Stimulated activated CD8-positive, alpha-beta memory T cell treated with anti-CD3 and anti-CD28 coated beads, Interleukin-12 subunit alpha, Interleukin-12 subunit beta, amount 100 ng/mL, for 1 hour (primary cell): ENCODE data around the gene NAP1L5.

Experiments
- DNase-seq: peaks from one replicate; pipeline ENCODE4 v3.0.0-alpha.2; 2020; ENCODE audit warnings: low read depth

The NAP1L5 gene

GRCh38 chr4:88697588-88698329 lies at the start of gene NAP1L5:
NAP1L5 (minus strand) TSS chr4:88697829; CDS start chr4:88697754, 75 bp downstream.
- peak; percentile 33 for DNase-seq

- no peak for DNase-seq
Observed at GRCh38 chr4:88747351-88747750, 49.7 kb upstream of the NAP1L5 start.

DNA sequence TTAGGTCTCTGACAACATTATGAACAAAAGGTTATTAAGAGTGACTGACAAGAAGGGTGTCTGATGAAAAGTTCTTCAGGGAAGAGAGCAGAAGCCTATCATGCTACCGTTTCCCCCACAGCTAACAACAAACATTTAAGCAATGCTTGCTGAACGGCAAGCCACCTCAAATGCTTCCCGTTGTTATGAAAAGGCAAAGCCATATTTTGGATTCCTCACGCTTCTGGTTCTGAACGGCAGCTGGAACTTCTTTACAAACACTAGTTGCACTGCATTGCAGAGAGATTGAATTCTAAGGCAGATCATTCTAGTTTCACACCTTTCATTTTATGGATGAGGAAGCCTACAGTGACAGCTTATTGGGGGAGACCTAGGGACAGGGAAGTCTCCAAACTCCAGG lies 48.6 kb upstream of the NAP1L5 start:
- no peak for DNase-seq

- no peak for DNase-seq
Observed at GRCh38 chr4:88745581-88746163, 48.0 kb upstream of the NAP1L5 start.

GRCh38 chr4:88745175-88745574 lies 47.5 kb upstream of the NAP1L5 start:
- no peak for DNase-seq

GRCh38 chr4:88744609-88745008 lies 47.0 kb upstream of the NAP1L5 start:
- no peak for DNase-seq

DNA sequence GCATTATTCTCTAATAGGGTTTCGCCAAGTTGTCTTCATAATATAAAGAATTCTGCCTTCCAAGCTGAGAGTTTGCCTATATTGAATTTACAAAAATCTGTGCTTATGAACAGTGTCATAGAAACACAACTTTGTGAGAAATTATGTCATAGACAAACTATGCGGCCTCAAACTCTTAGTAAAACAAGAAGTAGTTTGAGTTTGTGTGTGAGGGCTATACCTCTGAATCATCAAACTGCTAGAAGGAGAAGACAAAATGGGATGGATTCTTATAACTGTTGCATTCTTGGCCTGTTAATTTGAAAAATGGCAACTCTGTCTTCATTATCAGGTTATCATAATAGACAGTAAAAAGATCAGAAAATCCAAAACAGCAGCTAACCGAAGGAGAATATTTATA lies 46.1 kb upstream of the NAP1L5 start:
- no peak for DNase-seq

DNA sequence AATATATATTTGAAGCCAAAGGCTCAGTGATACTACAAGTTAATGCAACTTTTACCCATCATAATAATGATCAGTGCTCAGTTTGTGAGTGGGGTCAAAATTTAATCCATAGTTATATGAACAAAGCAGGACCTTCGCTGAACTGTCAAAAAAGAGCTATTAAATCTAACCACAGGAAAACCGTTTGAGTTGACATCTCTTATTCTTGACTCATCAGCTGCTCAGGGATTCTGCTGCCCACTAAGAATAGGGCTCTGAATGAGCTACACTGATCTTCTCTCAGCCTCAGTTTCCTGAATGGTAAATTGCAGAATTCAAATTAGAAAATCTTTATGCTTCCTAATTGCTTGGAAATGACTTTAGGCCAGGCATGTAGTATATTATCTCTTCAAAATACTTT lies 44.9 kb upstream of the NAP1L5 start:
- no peak for DNase-seq

DNA sequence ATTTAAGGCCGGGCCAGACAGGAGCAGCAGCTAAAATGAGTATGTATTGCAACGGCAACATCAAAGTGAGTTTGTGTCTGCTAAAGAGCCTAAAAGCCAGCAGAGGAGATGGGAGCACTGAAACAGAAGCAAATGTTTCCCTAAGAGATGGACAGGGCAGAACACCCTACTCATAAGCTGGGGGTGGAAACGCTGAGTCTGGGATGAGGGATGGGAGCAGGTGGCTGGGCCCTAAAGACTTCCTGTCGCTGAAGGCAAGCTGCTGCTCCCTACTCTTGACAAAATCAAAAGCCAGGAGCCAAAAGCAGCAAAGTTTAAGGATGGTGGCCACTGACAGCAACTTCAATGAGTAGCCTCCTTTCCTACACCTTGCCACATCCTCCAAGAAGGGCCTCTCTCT lies 40.6 kb upstream of the NAP1L5 start:
- no peak for DNase-seq

GRCh38 chr4:88737307-88737941 lies 39.8 kb upstream of the NAP1L5 start:
- DNase-seq: no peak

DNA sequence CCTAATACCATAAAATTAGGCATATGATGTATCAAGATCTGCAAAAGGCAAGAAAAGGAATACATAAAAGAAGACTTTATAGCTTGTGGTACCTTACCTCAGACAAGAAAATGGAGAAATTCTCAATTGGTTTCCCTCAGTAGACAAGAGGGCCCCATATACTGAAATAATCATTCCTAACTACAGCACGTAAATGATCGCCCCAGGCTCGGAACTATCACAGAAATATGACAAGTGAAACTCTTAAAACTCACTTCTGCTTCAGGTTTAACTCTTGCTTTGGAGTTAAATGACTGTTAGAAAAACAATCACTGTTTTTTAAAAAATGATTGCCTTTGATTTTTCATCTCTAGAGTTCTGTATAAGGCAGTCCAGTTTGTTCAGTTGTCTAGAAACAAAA lies 38.6 kb upstream of the NAP1L5 start:
- no peak for DNase-seq

- no peak for DNase-seq
Observed at GRCh38 chr4:88735564-88735963, 37.9 kb upstream of the NAP1L5 start.

- no peak for DNase-seq
Observed at GRCh38 chr4:88734403-88734949, 36.8 kb upstream of the NAP1L5 start.

DNA sequence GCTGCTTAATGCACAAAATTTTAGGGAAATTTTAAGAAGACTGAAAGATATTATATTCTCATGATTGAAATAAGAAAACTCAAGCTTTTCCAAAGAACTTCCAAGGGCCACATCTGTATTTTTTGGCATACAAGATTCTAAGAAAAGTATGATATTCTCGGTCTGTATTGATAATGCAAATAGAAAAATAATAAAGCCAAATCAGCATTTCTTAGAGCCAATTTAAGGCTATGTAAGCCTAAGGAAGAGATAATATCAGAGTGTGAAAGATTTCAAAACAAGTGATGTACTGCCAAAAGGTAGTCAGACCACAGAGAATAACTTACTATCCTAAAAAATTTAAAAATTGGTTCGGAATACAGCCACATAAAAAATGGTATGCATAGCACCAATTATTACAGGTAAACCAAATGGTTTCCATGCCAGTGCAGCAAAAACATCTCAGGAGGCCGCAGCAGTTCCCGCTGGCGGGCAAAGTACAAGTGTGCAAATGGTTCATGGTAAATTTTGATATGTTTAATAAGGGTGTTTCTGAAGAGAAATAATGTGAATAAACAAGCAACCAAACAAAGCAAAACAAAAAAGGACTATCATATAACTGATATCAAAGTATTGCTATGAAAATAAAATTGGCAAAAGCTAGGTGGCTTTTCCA lies 35.2 kb upstream of the NAP1L5 start:
- no peak for DNase-seq

GRCh38 chr4:88731381-88731780 lies 33.8 kb upstream of the NAP1L5 start:
- no peak for DNase-seq

- no peak for DNase-seq
Observed at GRCh38 chr4:88730811-88731210, 33.2 kb upstream of the NAP1L5 start.

DNA sequence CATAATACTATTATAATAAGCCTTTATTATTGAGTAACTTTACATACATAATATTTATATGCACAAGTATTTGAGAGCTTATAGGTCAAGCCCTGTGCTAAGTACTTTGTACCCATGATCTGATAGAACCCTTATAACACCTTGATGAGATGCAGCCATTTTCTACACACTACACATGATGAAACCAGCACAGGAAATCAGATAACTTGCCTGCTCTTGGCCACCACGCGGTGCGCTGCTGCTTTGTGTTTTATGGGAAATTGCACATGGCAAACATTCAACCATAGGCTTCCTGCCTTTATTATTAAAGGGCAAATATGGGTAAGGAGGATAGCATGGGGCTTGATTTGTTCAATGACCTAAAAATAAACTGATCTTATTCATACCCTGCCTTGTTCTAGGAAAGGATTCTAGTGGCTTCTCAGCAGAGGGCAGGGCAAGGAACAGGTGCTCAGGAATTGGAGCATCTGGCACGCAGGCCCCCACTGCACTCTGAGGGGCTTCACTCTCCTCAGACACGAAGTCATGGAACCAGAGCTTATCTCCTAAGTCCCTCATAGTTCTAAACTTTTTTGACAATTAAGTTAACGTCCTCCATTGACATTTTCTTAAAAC lies 31.6 kb upstream of the NAP1L5 start:
- no peak for DNase-seq

DNA sequence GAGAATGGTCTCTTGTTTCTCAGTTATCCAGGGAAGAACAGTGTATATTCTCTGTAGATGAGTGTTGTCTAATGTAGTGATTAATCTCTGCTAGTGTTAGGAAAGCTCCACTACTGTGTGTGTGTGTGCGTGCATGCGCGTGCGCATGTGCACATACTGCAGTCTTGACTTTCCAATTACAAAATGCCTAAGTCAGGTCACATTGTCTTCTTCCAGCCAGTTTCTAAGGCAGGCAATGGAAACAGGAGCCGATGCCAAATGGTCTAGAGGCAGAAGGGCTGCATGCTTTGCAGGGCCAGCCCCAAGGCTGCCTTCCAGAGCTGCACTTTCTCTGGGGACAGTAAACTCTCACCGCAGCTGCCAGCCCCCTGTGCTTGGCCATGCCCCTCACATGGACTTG lies 30.5 kb upstream of the NAP1L5 start:
- DNase-seq: no peak

DNA sequence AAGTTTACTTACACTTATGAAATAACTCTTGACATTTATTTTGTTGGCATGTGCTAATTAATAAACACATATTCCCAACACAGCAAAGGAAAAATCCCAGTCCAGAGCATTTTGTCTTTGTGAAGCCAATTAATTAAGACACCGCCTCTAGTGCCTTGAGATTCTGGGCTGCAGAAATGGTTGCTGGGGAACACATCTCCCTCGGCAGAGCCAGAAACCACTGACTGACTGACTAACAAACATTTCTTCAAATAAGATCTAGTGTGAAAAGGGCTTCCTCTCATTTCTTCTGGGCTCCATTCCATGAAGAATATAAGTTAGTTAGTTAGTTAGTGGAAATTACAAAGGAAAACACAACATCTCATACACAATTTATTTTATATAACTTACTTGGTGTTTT lies 28.4 kb upstream of the NAP1L5 start:
- no peak for DNase-seq

GRCh38 chr4:88725143-88725542 lies 27.5 kb upstream of the NAP1L5 start:
- no peak for DNase-seq

- no peak for DNase-seq
Observed at GRCh38 chr4:88724406-88724805, 26.8 kb upstream of the NAP1L5 start.

- DNase-seq: no peak
Observed at GRCh38 chr4:88722828-88723227, 25.2 kb upstream of the NAP1L5 start.
